Measurements from ENCODE around the gene SSTR3.
A peak's percentile ranks its signal among the peaks of the same experiment; 100 is the strongest.

SSTR3 gene

DNA sequence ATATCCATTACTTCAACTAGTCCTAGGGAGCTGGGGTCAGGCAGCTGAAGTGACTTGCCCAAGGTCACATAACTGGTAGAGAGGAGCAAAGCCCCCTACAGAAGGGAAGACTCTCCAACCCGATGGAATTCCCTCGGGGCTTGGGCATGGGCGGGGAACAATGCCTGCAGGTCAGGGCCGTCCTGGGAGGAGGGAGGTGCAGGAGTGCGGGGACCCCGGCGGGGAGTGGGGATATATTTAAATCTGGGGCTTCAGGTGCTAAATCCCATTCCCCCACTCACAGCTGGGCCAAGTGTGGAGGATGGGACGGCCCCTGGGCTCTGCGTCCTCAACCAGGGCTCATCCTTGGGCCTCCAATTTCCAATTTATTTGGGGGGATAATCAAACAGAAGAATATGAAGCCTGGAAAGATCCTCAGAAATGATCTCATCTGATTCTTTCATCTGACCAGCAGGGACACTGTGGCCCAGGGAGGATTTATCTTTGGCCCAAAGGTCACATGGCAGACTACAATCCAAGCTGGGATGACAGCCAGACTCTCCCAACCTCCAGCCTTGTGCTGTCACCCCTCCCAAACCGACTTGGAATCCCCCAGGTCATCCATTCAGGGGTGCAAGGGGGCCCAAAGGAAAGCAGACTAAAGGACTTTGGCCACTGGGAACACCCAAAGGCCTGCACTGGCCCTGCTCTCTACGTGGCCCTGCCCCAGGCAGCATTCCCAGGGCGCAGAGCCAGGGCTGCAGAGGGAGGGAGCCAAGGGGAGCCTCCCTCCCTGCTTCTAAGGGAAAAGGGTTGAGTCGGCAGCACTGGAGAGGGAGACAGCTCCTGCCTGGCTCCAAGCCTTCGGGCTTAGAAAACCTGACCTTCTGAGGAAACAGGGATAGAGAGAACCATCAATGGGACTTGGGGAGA is 15.5 kb downstream of the SSTR3 start:
- no peak for DNase-seq (ENCODE audit: low read depth in 2 of 2)

DNA sequence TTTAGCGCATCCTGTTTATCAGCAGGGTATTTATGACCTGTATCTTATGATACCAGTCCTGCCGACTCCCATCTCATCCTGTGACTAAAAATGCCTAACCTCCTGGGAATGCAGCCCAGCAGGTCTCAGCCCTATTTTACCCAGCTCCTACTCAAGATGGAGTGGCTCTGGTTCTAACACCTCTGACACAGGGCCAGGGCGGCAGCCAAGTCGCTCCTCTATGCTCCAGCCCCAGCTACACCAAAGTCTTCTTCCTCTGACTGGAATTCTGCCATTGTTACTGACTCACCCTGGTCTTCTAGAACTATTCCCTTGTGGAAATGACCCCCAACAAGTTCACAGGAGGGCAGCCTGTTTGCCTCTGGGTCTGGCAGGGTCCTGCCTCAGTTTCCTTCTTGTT is 16.4 kb downstream of the SSTR3 start:
- DNase-seq (ENCODE audit: low read depth in 2 of 2): no peak

DNA sequence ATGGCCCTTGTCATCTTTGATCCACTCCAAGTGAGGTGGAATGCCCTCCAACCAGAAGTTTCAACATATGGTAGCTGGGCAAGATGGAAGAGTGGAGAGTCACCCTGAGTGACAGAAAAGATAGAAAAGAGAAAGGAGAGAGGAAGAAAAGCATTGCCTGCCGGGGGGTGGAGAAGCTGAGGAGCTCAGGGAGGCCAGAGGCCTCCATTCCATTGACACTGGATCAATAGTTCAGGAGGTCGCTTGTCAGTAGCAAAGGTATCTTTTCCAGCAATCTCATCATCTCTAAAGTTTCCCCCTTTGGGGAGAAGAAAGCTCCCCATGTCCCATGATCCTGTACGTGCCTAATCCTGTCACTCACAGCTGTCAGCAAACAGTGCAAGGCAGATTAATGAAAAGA is 17.5 kb downstream of the SSTR3 start:
- no peak for DNase-seq (ENCODE audit: low read depth in 2 of 2)

DNA sequence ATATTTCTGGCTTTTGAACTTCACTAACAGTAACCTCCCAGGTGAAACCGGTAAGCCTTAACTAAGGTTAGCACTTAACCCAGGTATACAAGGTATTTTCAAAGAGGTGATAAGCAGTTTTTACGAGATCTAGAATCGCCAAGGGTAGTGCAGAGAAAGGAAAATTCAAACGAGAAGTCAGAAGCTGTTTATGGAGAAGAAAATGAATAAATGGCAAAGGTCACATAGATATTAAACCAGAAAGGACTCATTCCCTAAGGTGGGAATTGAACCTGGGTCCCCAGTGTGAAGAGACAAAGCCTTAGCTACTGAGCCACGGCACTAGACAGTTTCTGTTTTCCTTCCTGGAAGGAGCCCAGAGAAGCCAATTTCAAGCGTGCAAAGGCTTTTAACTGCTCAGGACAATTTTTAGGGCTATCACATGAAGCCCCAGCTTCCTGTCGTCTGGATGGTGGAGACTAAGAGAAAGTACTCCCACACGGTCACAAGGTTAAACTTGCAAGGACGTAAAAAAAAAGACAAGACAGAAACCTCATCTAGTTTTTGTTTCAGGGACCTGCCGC is 18.6 kb downstream of the SSTR3 start:
- DNase-seq (ENCODE audit: low read depth in 2 of 2): peak in 1 of 2 donors; percentile 35

DNA sequence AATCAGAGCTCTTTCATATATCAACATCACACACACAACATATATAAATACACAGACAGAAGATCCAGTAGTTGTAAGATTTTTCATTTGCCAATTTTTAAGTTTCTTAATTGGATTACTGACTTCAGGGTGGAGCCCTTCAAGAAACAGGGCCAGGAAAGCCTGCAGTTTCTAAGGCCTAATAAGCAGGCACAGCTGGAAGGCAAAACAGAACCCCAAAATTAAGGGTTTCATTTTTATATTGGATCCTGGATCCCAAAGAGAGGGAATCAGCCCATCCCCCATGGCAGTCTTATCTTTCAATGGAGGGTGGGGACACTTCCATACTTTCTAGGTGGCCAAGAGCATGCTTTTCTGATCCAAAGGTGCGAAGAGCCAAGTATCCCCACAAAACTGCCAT is 19.5 kb downstream of the SSTR3 start:
- no peak for DNase-seq (ENCODE audit: low read depth in 2 of 2)

DNA sequence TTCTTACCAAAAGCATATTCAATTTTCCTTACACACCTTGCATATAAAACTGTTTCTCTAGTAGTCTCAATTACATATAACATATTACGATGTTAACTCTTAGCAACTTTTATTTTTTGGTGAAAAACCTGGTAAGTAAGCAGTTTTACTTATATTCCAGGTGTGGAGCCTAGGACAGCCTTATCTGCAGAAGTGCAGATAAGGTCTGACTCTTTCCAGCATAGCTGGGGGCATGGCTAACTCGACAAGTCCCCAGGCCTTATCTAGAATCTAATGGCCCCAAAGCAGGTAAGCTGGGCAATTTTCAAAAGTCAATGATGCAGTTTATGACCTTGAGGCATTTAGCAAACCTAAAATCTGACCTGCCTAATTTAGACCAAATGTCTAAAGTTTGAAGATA is 20.1 kb downstream of the SSTR3 start:
- DNase-seq (ENCODE audit: low read depth in 2 of 2): no peak

DNA sequence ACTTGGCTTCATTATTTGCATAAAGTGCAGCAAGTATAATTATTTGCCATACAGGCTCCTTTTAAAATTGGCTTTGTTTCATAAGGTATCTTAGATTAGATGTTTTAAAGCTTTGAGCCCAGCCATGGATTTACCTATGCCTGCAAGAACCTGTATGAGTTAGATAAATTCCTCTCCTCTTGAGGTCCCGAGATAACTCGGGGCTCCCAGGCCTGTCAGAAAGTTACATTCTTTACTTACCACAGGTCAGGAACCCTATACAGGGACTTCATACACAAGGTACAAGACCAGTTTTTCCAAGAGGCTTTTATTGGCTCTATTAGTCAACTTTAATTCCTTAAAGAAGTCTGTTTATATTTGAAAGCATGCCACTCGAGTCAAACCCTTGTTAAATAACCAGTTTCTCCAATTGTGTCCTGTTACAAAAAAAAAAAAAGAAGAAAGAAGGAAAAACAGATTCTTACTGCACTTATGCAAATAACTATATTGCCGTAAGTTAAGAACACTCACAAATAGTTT is 22.0 kb downstream of the SSTR3 start:
- DNase-seq (ENCODE audit: low read depth in 2 of 2): no peak

DNA sequence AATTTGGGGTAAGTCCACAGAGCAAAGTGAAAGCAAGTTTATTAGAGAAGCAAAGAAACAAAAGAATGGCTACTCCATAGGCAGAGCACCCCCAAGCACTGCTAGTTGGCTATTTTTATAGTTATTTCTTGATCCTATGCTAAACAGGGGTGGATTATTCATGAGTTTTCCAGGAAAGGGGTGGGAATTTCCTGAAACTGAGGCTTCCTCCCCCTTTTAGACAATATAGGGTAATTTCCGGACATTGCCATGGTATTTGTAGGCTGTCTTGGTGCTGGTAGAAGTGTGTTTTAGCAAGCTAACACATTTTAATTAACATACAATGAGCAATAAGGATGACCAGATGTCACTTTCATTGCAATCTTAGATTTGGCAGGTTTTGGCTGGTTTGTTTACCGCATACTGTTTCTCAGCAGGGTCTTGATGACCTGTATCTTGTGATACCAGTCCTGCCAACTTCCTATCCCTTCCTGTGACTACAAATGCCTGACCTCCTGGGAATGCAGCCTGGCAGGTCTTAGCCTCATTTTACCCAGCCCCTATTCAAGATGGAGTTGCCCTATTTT is 23.3 kb downstream of the SSTR3 start:
- no peak for DNase-seq (ENCODE audit: low read depth in 2 of 2)

DNA sequence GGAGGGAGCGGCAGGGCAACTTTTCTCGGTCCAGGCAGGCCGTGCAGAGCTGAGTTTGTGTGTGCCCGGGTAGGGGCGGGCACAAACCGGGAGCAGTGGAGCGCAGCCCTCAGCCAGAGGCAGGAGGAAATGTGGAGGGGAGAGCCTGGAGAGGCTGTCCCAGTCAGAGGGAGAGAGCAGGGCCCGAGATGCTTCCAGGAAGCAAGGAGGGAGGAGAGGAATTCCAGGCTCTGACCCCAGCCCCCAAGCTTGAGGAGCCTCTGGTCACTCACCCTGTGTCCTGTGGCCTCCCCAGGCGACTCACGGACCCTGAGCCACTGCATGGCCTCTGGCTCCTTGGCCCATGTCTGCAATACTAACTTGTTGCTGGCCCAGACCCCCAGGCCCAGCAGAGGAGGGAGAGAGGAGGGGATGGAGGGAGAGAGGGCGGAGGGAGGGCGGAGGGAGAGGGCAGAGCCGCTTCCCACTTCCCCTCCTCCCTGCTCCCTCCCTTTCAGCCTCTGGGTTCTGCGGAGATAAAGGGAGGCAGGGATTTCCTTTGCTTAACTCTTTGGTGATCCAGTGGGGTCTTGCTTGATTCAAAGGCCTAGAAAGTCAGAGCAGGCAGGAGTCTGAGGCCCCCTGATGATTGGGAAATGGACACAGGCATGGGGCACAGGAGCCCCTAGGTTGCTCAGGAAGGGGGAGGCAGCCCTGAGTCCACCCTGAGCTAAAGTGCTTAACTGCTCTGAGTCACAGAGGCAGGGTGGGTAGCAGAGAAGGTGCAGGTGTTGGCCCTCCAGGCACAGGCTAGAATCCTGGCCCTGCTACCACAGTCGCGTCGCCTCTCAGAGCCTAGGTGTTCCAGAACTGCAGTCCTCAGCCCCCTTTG is 24.2 kb downstream of the SSTR3 start, which contains the start of gene C1QTNF6:
TSS of gene C1QTNF6 (minus strand) at position 357 of the 871 bp plus-strand sequence. CDS start at position 323, 34 bp downstream.
- DNase-seq (ENCODE audit: low read depth in 2 of 2): no peak

DNA sequence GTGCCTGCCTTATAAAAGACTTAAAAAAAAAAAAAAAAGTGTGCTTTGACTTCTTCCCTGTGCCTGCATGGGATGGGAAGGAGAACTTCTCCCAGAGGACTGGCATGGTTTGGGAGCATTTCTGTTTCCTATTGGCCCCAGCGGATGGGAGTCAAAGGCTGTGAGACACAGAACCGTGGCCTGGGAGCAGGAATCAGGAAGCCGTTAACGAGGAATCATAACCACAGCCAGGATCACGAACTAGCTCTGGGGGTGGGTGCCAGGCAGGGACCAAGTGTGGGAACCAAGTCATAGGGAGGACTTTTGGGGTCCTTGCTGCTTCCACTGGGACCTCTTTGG is 24.8 kb downstream of the SSTR3 start:
- DNase-seq (ENCODE audit: low read depth in 2 of 2): no peak

DNA sequence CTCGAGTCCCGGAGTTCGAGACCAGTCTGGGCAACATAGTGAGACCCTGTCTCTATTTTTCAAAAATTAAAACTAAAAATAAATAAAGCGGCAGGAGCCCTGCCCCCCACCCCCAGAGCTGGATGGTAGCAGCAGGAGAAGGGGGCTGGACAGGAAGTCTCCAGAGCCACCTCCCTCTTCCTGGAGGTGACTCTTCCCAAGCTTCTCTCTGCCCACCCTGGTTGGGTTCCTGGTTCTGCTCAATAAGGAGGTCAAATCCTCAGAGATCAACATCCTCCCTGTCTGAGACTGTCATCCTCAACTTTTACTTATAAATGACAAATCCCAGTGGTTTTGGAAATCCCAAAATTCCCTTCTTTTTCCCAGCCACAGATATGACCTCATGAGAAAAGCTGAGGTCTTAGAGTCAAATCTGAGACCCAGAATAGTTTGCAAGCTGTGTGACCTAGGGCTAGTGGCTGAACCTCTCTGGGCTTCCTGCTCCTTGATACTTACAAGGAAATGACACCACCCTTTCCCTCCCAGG is 25.2 kb downstream of the SSTR3 start:
- no peak for DNase-seq (ENCODE audit: low read depth in 2 of 2)

DNA sequence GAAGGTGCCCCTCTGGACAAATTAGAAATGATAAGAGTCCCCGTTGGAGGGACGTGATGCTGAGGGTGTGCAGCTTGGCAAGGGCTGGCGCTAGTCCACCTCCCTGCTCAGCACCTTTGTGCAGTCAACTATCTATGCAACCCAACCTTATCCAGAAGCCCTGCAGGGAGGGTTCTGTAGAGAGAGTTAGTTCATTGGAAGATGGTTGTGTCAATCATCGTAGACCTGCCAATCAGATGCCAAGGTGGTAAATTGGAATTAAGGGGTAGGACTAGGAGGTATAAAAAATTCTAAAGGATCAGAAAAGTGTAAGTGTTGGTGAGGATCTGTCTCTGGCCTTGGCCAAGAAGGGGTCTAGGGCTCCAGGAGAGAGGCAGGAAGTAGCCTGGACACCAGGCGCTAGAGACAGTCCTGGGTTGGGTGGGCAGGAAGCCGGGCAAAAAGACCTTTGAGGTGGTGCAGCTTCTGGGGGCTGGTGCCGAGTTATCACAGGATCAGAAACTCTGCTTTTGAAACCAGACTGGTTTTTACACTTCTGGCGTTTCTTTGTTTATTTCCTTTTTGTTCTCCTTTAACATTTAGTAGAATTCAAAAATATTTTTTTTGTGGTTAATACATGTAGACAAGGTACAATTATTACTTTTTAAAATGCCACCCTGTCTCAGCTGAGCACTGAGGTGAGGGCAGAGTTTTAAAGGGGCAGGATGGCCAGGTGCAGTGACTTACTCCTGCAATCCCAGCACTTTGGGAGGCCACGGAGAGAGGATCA is 25.9 kb downstream of the SSTR3 start:
- no peak for DNase-seq (ENCODE audit: low read depth in 2 of 2)

DNA sequence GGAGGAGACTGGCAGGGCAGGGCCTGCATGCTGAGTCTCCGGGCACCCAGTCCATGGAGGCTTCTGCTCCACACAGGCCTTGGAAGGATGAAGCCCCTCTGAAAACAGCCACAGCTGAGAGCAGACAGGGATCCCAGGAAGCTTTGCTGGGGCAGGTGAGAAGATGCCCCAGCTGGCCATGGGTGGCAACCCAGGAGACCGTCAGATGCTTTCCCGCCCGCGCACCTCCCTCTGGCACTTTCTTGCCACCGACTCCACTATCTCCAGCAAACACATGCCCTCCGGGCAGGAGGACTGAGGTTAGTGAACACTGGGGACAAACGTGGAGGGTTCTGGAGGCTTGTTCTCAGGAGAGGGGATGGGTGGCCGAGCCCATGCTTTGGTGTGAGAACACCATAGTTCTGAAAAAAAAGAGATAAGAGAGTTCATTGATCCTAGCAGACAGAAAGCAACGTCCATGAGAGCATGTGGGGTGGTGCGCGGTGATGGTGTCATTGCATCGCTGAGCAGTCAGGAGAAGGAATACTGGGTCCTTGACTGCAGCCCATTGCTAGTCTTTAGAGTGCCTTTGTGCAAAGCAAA is 26.5 kb downstream of the SSTR3 start:
- DNase-seq (ENCODE audit: low read depth in 2 of 2): no peak

DNA sequence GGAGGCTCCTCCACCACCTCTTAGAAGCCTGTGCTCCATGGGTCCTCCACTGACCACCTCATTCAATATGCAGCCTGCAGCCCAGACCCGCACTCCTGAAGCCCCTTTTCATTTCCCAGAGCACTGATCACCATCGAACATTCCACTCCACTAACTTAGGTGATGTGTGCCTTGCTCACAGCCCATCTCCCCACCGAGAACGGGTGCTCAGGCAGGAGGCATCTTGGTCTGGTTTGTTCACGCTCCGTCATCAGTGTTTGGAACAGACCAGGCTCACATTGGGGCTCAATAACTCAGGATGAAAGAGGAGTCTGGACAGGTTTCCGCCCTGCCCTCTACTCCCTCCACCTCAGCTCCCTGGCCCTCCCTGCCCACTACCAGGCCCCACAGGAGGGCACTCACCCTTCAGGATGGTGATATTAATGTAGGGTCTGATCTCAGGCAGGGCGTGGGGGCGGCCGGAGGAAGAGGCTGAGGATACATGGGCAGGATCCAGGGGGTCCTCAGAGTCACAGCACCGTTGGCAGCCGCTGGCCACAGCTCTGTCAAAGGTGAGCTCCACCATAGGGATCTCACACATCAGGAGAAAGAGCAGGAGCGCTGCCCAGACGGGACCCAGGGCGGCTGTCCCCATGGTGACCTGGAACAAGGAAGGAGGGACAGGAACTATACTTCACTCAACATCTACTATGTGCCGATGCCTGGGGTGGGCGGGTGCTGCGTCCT is 27.3 kb downstream of the SSTR3 start:
- no peak for DNase-seq (ENCODE audit: low read depth in 2 of 2)

DNA sequence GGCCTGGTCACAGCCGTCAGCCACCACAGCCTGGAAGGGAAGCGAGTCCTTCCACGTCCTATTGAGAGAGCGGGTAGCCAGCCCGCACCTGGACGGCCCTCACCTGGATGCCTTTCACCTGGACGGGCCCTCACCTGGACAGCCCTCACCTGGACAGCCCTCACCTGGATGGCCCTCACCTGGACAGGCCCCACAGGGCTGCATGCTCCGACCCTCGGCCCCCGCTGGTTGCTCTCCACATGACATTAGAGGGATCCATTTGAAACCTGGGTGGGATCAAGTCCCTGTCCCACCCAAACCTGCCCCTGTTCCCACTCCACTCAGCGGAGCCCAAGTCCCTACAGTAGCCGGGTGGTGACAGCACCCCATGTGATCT is 27.9 kb downstream of the SSTR3 start:
- no peak for DNase-seq (ENCODE audit: low read depth in 2 of 2)

DNA sequence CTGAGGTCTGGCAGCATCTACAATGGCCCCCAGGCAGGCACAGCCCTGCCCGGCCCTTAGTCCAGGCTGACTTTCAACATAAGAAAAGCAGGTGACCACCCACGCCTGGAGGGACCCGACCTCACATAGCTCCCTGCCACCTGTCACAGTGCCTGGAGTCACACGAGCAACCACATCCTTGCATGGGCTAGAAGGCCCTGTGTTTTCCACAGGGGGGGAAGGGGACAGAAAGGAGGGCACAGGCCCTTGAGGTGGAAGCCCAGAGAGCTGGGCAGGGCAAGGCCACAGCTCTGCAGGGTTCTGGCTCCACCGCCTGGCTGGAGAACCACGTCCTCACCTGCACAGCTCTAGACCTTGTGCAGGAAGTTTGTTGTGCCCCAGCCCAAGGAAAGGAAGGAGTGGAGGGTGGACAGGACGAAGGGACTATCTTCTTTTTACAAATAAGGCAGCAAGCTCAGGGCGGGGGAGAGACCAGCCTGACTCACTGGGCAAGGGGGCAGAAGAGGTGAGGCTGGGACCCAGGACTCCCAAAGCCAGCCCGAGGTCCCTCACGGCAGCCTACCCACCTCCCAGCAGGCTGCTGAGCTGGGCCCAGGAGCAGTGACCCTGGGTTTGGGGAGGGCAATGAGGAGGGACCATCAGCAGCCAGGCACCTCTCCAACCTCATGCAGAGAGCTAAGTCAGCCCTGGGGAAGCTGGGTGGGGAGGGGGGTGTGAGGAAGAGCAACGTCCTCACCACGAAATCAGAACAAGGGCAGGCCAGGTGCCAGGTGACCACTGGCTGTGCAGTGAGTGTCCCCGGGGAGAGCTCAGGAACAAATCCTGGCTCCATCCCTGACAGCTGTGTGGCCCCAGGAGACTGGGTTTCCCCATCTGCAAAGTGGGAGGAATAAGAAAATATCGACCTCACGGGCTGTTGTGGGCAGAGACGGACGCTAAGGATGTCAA is 28.6 kb downstream of the SSTR3 start:
- no peak for DNase-seq (ENCODE audit: low read depth in 2 of 2)

DNA sequence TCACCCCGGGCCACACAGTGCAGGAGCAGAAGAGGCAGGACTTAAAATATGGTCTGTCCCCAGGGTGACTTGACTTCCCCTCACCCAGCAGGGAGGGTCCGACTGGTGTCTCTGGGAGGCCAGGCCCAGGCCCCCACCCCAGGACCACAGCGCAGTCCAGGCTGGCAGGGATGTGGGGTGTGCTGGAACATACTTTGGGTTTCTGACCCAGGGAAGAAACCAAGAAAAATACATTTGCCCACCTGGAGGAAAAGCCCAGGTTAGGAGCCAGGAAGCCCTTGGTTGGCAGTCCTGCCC is 29.4 kb downstream of the SSTR3 start:
- no peak for DNase-seq (ENCODE audit: low read depth in 2 of 2)

DNA sequence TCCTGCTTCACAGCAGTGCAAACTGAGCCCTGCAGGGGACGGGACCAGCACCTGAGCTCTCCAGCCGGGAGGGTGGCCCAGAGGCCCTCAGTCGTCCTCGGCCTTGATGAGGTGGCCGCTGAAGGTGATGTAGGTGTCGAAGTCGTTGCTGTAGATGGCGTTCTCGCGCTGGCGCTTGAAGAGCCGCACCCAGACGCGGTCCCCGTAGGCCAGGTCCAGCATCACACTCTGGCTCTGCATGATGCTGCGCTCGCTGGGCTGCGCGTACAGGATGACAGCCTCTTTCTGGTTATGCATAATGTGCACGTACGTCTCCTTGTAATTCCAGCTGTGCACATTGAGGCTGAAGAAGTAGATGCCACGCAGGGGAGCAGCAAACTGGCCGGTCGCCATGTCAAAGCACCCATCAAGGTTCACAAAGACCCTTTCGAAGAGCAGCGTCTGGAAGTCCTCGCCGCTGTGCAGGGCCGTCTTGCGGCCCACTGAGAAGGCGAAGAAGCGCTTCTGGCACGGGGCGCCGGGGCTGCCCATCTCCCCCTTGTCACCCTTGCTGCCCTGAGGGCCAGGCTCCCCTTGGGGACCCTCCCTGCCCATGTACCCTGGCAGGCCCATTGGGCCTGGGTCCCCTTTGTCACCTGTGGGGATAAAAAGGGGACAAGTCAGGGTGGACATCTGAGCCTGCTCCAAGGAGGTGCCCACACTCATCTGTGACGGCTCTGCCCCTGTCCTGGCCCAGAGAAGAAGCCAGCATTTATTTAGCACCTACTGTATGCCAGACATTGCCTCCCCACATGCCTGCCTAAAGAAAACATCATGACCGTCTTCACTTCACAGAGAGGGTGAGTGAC is 30.0 kb downstream of the SSTR3 start:
- DNase-seq (ENCODE audit: low read depth in 2 of 2): no peak

Measured in stimulated activated CD4-positive, alpha-beta T cell treated with anti-CD3 and anti-CD28 coated beads, Interleukin-15, amount 100 ng/mL, for 48 hours (primary cell).